ENCODE measurements around the gene CYFIP2. TPM values are rescaled to one million over a fixed set of nuclear protein-coding genes. Genes with fewer than 3 reads are reported as not detected.

CYFIP2 gene
- total and polyA plus RNA-seq, 2 of the 13 experiments (the other 11 are each of a cell fraction or from before 2014, with no cell fraction given): 22.6 to 30.3 TPM

DNA sequence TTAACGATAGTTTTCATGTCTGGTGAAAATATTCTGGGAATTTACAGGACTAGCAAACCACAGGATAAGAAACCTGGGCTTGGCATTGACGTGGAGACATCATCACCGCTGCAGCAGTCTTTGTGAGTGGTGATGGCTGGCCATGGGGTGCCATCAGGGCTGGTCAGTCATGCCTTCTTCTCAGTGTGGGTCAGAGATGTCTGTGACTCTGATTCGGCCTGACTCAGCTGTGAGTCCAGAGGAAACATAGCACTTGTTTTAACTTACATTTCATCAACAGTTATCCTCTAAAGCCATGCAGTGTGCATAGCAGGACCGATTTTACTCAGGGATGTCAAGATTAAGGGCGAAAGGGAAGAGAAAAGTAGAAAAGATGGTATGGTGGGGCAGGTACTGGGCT is 33.2 kb upstream of the CYFIP2 start (continued):
- TF ChIP-seq, protein P1, sequence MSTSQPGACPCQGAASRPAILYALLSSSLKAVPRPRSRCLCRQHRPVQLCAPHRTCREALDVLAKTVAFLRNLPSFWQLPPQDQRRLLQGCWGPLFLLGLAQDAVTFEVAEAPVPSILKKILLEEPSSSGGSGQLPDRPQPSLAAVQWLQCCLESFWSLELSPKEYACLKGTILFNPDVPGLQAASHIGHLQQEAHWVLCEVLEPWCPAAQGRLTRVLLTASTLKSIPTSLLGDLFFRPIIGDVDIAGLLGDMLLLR (CRISPR knock-in tag; IDR thresholded peaks at IDR 0.05): no peak
- no peak for TF ChIP-seq ZNF839 (CRISPR knock-in tag; IDR thresholded peaks at IDR 0.05; ENCODE audit: borderline replicate concordance)

DNA sequence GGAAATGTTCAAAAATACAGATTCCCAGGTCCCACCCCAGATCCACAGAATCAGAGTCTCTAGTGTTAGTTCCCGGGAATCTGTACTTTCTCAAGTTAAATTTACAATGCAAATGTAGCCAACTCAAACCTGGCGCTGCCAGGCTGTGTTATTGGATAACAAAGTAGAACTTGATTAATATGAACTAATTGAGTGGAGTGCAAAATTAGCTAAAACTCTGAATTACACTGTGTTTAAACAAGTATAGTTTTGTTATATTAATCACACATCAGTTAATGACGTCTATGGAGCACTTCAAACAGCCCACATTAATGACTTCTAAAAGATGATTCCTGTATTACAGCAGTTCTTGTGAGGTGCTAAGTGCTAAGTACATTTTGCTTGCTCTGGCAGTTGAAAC is 32.4 kb upstream of the CYFIP2 start:
- in situ Hi-C loops (cut with HindIII; ENCODE audit: extremely low pct_ligation_motif_present, low pct_unique_long_range_greater_than_20kb) (no loop called here), intact Hi-C loops (cut with micrococcal nuclease; ENCODE audit: unreplicated experiment) (no loop called here)
- Histone ChIP-seq H3K27ac (ENCODE audit: extremely low read length, insufficient read depth, low read length) (no peak overlapping the region), H3K9me3 (ENCODE audit: low read length) (no peaks in the 10 kb centered on the region), H3K4me3 (replicated peaks in 1 of 3; ENCODE audit: insufficient read depth in 1 of 3, low read depth in 2 of 3, low read length in 3 of 3) (no peak overlapping the region), H4K20me1 (ENCODE audit: insufficient read depth, low read length) (no peaks in the 10 kb centered on the region), H3K4me2 (ENCODE audit: low read depth, low read length) (no peak overlapping the region), H3K79me2 (ENCODE audit: insufficient read depth, low read length) (no peaks in the 10 kb centered on the region), H3K4me1 (ENCODE audit: insufficient read depth, low read length) (no peaks in the 10 kb centered on the region), H3K27me3 (ENCODE audit: control insufficient read depth in 1 of 2, insufficient read depth in 2 of 2, low read length in 2 of 2) (peaks cover 2 to 9% of the 10 kb centered on the region in 2 experiments; a peak in 2 of 5 replicates), H2AFZ (ENCODE audit: low read length) (no peak overlapping the region), H3K36me3 (replicated peaks in 1 of 2; ENCODE audit: control insufficient read depth in 1 of 2, insufficient read depth in 2 of 2, low read length in 2 of 2) (no peaks in the 10 kb centered on the region), H3K9ac (ENCODE audit: insufficient read depth, low read depth, low read length) (no peak overlapping the region)
- ATAC-seq: no peak
- WGBS (ENCODE audit: low lambda C conversion rate): 36% methylated on average over 3 of the region's 3 CpGs
- FAIRE-seq: no peak
- DNase-seq (ENCODE audit: low spot score): no peak
- no TSS peak for BruUV-seq (replicated peaks)
- no peak for TF ChIP-seq HOXA3 (CRISPR knock-in tag; IDR thresholded peaks at IDR 0.05)
- TF ChIP-seq, protein P2, sequence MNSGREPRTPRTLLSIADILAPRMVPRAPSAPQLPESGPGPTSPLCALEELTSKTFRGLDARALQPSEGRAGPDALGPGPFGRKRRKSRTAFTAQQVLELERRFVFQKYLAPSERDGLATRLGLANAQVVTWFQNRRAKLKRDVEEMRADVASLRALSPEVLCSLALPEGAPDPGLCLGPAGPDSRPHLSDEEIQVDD (CRISPR knock-in tag; IDR thresholded peaks at IDR 0.05; ENCODE audit: borderline replicate concordance): no peak
- TF ChIP-seq, protein P3, sequence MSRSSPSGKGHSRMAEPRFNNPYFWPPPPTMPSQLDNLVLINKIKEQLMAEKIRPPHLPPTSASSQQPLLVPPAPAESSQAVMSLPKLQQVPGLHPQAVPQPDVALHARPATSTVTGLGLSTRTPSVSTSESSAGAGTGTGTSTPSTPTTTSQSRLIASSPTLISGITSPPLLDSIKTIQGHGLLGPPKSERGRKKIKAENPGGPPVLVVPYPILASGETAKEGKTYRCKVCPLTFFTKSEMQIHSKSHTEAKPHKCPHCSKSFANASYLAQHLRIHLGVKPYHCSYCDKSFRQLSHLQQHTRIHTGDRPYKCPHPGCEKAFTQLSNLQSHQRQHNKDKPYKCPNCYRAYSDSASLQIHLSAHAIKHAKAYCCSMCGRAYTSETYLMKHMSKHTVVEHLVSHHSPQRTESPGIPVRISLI (CRISPR knock-in tag; IDR thresholded peaks at IDR 0.05; ENCODE audit: borderline replicate concordance): no peak
- TF ChIP-seq, protein P4, sequence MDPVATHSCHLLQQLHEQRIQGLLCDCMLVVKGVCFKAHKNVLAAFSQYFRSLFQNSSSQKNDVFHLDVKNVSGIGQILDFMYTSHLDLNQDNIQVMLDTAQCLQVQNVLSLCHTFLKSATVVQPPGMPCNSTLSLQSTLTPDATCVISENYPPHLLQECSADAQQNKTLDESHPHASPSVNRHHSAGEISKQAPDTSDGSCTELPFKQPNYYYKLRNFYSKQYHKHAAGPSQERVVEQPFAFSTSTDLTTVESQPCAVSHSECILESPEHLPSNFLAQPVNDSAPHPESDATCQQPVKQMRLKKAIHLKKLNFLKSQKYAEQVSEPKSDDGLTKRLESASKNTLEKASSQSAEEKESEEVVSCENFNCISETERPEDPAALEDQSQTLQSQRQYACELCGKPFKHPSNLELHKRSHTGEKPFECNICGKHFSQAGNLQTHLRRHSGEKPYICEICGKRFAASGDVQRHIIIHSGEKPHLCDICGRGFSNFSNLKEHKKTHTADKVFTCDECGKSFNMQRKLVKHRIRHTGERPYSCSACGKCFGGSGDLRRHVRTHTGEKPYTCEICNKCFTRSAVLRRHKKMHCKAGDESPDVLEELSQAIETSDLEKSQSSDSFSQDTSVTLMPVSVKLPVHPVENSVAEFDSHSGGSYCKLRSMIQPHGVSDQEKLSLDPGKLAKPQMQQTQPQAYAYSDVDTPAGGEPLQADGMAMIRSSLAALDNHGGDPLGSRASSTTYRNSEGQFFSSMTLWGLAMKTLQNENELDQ (CRISPR knock-in tag; IDR thresholded peaks at IDR 0.05; ENCODE audit: borderline replicate concordance): no peak
- TF ChIP-seq, protein P5, sequence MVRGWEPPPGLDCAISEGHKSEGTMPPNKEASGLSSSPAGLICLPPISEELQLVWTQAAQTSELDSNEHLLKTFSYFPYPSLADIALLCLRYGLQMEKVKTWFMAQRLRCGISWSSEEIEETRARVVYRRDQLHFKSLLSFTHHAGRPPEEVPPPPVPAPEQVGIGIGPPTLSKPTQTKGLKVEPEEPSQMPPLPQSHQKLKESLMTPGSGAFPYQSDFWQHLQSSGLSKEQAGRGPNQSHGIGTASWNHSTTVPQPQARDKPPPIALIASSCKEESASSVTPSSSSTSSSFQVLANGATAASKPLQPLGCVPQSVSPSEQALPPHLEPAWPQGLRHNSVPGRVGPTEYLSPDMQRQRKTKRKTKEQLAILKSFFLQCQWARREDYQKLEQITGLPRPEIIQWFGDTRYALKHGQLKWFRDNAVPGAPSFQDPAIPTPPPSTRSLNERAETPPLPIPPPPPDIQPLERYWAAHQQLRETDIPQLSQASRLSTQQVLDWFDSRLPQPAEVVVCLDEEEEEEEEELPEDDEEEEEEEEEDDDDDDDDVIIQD (CRISPR knock-in tag; IDR thresholded peaks at IDR 0.05; ENCODE audit: low read depth): no peak
- TF ChIP-seq, protein P6, sequence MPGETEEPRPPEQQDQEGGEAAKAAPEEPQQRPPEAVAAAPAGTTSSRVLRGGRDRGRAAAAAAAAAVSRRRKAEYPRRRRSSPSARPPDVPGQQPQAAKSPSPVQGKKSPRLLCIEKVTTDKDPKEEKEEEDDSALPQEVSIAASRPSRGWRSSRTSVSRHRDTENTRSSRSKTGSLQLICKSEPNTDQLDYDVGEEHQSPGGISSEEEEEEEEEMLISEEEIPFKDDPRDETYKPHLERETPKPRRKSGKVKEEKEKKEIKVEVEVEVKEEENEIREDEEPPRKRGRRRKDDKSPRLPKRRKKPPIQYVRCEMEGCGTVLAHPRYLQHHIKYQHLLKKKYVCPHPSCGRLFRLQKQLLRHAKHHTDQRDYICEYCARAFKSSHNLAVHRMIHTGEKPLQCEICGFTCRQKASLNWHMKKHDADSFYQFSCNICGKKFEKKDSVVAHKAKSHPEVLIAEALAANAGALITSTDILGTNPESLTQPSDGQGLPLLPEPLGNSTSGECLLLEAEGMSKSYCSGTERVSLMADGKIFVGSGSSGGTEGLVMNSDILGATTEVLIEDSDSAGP (CRISPR knock-in tag; IDR thresholded peaks at IDR 0.05; ENCODE audit: borderline replicate concordance): no peak
- no peak for TF ChIP-seq MBNL3 (CRISPR knock-in tag; conservative IDR thresholded peaks at IDR 0.05)
- TF ChIP-seq ZNF329 (CRISPR knock-in tag; IDR thresholded peaks at IDR 0.05; ENCODE audit: low read depth): no peak
- TF ChIP-seq, protein P7, sequence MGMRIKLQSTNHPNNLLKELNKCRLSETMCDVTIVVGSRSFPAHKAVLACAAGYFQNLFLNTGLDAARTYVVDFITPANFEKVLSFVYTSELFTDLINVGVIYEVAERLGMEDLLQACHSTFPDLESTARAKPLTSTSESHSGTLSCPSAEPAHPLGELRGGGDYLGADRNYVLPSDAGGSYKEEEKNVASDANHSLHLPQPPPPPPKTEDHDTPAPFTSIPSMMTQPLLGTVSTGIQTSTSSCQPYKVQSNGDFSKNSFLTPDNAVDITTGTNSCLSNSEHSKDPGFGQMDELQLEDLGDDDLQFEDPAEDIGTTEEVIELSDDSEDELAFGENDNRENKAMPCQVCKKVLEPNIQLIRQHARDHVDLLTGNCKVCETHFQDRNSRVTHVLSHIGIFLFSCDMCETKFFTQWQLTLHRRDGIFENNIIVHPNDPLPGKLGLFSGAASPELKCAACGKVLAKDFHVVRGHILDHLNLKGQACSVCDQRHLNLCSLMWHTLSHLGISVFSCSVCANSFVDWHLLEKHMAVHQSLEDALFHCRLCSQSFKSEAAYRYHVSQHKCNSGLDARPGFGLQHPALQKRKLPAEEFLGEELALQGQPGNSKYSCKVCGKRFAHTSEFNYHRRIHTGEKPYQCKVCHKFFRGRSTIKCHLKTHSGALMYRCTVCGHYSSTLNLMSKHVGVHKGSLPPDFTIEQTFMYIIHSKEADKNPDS (CRISPR knock-in tag; IDR thresholded peaks at IDR 0.05): no peak
- TF ChIP-seq EED (CRISPR knock-in tag; IDR thresholded peaks at IDR 0.05): no peak
- no peak for TF ChIP-seq HDAC1 (CRISPR knock-in tag; IDR thresholded peaks at IDR 0.05)
- POLR2A ChIA-PET: no interaction called here
- CTCF ChIA-PET (ENCODE audit: low intra/inter-chr PET ratio, low total read pairs): no interaction called here
